DMS53 treated with DMSO at 0.1 percent for 48 hours (cell line): ENCODE data around the gene TK2.

ENCODE experiments used
- DNase-seq: peaks from one replicate; lab custom pipeline; 2025; ENCODE audit not compliant: unreplicated experiment; lab: John Stamatoyannopoulos, UW

Gene TK2

DNA sequence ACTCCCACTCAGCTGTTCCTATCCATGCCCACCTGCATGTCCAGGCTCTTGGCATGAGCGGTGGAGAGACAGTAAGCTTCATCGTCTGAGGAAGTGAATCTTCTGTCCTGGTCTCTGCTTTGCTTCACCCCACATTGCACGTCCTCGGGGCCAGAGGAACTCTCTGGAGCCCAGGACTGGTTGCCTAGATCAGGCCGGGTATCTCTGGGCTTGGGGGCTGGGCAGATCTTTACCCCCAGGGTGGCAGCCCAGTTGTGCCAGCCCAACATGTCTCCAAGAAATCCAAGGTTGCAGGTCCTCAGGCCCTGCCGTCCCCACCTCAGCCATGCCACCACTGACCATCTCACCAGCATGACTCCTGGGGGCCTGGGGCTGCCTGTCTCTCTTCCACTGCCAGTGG lies 64.5 kb downstream of the TK2 start:
- DNase-seq, result no peak

DNA sequence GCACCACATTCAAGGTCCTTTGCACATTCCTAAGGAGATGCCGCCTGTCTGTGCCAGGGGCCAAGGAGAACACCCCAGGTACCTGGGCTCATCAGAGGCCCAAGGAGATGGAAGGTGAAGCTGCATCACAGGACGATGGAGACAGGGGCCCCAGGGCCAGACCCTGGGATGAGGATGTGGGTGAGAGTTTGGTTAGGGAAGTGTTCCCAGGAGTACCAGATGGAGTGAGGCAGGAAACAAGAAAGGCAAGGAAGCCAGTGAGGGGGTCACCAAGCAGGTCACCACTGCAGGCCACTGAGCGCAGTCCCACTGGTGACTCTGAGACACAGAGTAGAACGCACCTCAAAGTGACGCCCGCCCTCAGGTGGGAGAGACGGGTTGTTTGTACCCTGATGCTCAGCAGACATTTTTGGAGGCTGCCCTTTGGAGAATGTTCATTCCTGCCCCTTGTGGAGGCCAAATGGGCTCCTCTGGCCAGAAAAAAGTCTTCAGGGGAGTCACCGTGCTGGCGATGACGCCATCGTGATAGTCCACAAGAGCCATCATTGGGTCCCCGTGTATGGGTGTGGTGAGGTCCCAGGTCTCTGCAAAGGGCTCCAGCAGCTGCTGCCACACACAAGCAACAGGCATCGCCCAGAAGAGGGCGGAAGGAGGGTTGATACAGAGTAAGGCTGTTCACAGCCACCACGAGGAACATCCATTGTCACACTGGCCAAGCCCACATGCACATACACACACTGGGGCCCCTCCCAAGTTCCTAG lies 65.3 kb downstream of the TK2 start:
- DNase-seq, result no peak

DNA sequence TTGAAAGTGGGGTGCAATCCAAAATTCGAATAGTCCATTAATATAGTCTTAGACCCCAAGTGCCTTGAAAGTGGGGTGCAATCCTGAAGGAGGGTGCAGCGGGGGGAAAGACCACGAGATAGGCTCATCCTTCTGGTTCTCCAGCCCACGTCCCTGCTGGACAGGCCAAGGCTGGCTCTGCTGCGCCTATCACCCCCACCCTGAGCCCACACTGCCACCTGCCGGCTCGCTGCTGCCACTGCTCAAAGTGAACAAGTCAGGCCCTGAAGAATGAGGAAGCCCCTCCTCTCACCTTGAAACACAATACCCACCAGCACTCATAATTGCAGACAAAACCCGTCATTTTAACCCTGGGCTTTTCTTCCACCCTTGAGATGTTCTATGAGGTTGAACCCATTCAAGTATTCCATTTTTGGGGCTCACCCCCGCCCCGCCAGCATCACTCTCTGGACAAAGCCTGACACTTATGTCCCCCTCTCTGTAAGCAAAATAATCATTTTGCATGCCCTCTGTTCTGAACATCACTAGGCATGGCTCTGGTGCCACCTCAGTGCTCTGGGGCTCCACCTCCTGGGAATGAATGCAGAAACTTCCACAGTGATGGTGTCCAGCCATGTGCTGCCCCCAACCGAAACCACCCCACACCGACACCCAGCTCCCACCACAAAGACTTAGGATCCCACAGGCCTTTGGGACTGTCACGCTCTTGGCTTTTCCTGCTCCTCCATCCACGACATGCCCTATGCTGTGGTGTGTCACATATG lies 66.1 kb downstream of the TK2 start:
- peak; percentile 7 for DNase-seq

DNA sequence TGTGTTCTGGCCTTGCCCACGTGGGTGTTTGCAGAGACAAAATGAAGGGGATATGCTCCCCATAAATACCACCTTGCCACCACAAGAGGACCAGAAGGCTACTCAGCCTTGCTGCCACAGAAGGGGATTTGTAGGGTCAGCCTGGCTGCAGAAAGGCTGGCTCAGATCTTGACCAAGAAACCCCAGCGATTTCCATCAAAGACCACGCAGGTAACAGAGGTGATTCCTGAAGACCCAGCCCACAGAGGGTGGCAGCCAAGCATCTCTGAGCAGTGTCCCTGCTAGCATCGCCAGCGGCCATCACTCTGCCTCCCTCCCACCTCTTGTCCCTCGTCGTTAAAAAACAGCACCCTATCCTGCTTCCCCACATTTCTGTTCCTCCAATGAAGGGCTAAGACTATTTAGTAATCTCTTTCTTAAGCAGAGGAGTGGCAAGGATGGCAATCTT lies 68.0 kb downstream of the TK2 start:
- no peak for DNase-seq

DNA sequence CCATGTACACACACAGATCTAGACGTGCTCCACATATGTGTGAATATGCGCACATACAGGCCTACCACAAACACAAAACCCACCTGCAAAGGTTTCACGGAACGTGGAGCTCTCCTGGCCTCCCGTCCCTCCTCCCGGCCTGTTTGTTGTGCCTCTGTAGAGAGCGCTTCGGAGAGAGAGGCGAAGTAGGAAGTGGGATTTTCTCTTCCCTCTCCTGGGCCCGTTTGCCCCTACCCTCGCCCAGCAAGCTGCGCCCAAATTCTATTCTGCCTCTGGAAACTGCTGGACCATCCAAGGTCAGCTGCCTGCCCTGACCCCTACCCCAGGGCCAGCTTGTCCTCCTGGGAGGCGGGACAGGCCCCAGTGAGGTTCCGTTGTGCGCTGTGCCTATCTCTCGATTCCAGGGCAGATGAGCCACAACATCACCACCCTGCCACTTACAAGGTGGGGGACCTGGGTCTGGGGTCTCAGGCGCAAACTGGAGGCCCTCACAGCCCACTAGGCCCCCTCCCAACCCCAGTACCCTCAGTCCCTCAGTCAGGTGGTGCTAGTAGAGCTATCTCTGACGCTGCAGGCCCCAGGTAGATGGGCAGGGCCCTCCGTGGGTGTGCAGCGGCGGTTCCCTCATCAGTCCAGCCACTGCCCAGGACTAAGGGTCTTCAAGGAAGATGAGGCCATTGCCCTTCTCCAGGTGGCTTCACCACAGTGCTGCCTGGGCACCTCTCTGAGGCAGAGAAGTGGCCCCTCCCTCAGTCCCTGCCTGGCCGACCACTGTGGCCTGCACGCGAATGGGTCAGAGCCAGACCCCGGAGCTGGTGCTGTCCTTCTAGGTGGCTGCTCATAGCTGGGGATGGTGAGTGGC lies 68.6 kb downstream of the TK2 start:
- DNase-seq, result no peak

DNA sequence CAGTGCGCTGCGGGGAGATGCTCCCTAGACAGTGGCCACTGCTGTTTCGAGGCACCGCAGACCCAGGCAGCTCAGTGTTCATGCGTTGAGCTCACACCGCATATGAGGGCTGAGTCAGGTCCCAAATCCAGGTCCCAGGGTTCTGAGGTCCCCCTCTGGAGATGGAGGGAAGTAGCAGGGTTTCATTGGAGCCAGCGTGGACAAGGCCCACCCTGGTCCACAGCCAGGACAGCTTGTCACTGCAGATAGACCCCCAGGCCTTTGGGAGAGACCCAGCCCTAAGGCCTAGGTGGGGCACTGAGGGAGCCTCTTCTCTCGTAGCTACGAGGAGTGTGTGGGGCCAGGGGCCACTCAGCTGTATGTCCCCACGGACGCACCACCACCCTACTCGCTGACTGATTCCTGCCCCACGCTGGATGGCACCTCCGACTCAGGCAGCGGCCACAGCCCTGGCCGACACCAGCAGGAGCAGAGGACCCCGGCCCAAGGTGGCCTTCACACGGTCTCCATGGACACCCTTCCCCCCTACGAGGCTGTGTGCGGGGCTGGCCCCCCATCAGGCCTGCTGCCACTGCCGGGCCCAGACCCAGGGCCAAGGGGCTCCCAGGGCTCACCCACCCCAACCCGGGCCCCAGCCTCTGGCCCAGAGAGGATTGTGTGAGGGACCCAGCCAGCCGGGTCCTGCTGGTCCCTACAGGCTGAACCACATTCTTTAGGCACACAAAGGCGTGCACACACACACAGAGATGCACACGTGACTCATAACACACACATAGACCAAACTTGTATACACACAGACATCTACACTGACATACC lies 69.4 kb downstream of the TK2 start:
- DNase-seq, result no peak

DNA sequence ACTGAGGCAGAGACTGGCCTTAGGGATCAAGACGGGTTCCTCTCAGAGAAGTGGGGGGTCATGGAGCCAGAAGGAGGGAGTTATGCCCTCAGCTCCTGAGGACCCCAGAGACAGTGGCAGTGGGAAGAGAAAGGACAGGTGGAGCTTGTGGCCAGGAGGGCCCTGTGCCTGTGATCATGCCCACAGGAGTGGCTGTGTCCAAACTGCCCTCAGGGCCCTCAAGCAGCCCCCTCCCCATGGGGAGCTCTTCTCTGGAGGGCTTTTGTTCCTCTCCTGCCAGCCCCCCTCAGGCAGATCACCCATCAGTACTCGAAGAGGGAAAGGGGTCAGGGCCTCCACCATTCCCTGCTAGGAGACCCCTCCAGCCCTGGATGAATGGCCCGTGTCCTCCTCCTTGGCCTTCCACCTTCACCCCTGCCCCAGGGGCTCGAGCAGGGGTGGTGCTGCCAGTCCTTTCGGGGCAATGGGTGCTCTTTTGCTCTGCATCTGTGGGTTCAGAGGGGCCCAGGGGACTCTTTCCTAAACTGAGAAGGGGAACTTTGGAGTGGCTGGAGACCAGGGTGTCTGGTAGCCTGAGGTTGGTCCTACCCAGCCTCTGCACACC lies 70.2 kb downstream of the TK2 start:
- DNase-seq, result no peak

DNA sequence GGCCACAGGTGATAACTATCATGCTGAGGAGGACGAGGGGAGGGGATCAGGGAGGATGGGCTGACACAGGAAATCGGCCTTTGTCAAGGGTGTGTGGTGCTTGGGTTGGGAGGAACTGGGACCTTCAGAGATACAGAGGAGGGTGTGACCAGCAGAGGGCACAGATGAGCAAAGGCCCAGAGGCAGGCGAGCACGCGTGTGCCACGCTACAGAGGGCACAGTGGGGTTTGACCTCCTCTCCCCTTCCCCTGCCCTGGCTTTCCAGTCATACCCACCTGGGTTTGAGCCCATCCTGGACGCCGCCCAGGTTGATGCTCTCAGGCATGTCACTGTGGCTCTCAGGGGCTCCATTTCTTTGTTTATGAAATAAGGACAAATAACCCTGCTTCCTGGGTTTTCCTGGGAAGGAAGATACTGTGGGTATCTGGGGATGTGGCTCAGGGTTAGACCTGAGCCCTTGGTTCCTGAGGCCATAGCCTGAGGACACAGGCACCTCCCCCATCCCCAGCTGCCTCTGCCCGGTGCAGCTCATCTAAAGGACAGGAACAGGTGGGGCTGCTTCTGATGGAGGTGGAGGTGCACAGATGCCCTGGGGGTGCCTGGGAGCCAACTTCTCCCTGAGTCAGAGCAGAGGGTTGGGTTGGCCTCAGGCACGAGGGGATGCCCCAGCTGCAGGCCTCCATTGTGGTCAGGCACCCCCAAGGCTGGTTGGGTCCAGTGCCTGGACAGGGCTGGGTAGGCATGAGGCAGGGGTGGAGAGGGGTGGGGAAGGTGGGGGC lies 71.0 kb downstream of the TK2 start:
- DNase-seq, result peak; percentile 68

DNA sequence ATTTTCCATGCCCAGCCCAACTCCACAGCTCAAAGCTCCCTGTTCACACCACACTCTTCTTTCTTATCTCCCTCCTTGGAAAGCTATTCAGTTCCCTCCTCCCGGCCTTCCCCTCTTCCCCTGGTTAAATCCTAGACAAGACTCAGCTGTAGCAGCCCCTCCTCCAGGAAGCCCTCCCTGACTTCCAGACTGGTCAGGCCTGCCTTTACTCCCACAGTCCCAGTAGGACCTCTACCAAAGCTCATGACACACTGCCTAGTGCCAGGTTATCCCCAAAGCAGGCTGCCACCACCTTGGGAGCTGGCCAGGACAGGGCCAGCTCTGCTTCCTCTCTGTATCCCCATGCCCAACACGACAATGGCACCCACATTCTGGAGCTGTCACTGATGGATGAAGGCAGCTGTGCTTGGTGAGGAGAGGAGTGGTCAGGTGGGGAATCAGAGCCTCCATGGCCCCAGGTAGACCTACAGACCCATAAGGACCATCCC lies 72.8 kb downstream of the TK2 start:
- no peak for DNase-seq

DNA sequence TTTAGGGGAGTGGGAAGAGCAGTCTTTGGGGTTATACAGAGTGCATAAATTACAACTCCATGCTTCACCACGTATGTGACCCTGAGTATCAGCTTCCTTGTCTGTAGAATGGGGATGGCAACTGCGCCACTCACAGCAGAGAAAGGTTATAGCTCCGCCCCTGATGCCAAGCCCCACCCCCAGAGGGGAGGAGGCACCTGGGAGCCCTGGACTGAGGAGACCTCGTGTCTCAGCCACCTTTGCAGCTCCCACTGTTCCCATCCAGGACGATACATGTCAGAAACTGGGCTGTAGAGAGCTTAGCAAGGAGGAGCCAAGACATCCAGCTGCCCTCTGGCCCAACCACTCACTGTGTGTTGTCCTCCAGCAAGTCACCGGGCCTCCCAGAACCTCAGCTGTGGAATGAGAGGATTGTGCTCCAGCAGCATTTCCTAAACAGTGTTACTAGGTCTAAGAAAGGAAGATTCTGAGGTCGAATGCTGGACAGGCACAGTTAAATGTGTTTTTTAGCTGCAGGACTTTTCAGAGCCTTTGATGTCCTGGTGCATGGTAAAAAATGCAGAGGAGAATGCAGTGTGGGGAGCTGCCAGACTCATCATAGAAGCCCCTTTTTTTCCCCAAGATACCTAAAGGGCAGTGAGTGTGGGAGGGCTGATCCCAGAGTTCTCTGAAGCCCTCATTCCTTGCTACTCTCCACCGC lies 73.4 kb downstream of the TK2 start:
- no peak for DNase-seq

DNA sequence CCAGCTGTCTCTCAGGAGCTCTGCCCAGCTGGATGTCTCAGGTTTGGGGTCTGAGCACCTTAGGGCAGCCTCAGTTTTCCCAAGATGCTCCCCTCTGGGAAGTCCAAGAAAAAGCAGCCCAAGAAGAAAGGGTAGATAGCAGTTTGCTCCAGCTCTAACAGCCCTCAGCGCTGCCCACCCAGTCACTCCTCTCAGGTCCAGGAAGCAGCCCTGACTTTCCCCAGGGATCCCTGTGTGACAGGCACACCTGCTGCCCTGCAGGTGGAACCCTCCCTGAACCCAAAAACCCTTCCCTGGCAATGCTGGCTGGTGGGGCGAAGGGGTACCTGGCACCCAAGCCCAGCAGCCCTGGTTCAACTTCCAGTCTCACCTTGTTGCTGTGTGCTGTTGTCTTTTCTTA lies 74.7 kb downstream of the TK2 start:
- DNase-seq, result peak; percentile 53

DNA sequence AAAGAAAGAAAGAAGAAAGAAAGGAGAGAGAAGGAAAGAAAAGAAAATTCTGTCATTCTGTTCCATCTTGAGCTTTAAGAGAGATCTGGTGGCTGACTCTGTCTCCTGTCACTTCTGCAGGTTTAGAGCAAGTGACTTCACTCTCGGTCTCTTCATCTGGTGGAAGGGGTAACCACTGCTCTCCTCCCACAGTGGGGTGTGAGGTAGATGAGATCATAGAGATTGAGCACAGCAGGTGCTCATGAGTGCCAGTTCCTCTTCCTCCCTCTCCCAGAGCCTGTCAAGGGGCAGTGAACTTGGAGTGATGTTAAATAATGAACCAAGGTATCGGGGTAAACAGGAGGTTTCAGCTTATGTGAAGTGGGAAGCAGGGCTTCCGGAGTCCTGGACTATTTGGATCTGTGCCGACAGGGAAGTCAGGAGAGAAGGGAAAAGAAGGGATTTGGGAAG lies 75.1 kb downstream of the TK2 start:
- peak; percentile 98 for DNase-seq

DNA sequence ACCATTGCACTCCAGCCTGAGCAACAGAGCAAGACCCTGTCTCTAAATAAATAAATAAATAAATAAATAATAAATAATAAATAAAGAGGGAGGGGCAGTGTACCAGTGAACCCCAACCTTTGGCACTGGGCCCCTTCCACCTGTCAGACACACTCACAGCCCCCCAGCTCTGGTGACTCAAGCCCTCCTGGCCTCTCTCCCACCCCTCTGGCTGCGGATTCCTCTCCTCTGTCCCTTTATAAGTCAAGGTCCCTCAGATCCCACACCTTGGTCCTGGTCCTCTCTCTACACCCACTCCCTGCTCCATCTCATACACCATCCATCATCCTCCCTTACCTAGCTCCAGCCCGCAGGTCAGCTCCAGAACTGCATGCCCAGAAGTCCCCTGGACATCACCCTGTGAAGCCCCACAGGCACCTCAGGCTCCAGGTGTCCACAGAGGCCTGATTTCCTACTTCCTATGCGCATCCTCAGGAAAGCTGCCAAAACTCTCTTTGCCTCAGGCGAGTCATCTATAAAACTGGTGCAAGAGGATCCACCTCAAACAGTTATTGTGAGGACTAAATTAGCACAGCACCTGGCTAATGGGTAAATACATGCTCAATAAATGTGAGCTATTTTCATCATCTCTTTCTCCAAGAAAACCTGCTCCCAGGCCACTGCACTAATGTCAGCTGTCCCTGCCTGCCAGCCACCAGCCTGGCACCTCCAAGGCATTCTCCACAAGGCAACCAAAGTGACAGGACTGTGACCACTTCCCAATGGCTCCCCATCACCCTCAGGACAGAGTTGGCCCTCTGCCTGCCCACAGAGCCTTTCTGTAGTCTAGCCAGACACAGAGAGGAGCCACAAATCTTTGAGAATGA lies 76.0 kb downstream of the TK2 start:
- DNase-seq, result peak; percentile 9

DNA sequence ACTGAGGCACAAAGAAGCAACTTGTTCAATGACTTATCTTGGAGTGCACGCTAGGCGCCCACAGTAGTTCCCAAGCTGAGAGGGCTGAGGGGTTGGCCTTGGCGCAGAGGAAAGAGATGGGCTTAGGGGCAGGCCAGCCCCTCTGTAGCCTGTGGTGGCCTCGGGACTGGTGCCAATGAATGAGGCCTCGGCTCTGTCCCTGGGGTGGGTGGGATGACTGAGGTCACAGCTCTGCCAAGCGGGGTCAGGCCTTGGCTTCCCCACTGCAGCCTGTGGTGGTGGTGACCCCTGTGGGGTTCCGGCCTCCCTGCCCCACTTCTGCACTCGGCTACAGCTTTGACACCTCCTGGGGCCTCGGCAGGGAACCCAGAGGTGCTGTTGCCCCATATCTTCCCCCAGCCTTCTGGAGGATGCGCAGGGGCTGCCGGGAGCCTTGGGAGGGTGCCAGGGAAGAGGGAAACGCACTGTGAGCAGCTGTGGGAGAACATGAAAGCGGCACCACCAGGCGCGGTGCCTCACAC lies 76.8 kb downstream of the TK2 start:
- DNase-seq, result no peak

DNA sequence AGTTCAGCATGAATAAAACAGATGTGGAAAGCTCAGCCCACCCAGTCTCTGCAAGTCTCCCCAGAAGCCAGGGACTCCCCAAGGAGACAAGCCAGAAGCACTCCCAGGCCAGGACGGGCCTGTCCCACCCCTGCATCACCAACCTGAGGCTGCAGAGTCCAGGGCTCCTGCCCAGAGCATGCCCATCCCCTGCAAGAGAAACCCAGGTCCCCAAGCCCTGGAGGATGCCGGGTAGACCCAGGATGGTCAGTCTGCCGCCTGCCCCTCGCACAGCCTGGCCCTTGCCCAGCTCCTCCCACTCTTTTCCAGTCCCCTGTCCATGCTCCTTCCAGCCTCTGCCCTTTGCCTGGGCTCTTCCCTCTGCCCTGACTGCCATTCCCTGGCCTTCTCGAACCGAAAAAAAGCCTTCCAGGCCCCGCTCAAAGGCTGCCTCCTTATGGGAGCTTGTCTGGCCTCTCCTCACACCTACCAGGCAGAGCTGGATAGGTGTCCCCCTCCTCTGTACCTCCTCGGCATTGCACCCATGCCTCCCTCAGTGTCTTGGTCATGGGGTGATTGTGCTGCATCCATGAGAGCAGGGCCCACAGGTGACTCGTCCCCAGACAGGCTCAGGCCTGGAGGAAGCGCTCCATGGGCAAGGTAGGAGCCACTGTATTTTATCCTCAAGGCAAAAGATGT lies 78.1 kb downstream of the TK2 start:
- no peak for DNase-seq

DNA sequence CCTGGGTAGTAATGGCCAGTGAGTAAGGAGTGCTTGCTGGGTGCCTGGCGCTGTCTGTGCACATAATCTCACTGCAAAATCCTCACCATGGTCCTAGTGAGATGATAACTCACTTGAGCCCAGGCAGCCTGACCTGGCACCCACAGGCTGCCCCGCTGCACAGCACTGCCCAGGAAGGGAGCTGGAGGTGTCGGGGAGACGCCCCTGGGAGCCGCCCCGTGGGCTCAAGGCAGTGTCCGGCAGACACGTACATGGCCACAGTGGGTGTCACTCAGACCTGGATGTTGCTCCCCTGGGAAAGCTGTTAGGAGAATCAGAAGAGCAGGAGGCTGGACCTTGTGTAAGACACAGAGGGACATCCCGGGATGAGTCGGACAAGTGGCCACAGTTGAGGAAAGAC lies 78.7 kb downstream of the TK2 start:
- DNase-seq, result no peak

DNA sequence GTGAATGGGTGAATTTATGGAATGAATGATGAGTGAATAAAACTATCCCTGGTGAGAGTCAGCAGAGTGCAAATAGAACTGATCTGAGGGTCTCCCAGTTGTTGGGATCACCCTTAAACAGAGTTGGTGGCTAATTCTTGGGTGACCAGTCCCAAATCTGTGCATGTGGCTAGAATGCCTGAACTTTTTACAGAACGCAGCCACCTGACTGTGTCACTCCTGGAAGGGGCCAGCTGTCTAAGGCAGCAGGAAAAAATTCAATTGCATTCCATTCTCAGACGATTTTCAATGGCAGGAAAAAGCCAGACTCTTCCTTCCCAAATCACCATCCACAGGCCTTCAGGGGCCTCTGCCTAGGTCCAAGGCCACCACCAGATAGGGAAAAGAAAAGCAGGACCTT lies 79.4 kb downstream of the TK2 start:
- DNase-seq, result no peak
